ENCODE results near the gene FCSK. TPM values are rescaled to one million over a fixed set of nuclear protein-coding genes. Genes with fewer than 3 reads are reported as not detected.

The FCSK gene
- total and polyA plus RNA-seq, 4 donors, result 7.3 to 20.4 (median 15.7) TPM

Small RNAs within 50 kb of the gene (small RNA-seq; reads per million reads assigned to genes)
- gene RNU6-23P (ENCODE audit: low replicate concordance) (0.12 reads per million), gene RPS27P26 (ENCODE audit: low replicate concordance) (not detected), gene SNORD111B (ENCODE audit: low replicate concordance) (86.9 reads per million, percentile 98 among the genes with 10 or more reads in this experiment)

Other genes starting within 250 kb of the FCSK start
- gene EXOSC6, start 202.7 kb upstream of the FCSK start, total RNA-seq, result 10 to 100 TPM; 27.3 to 58.0 TPM
- gene EXOSC6, start 202.7 kb upstream of the FCSK start, polyA plus RNA-seq (ENCODE audit: insufficient read length in 2 of 2), result 10 to 100 TPM; 26.5 to 30.3 TPM
- gene AARS1, start 165.1 kb upstream of the FCSK start, total RNA-seq, result 100 to 1,000 TPM in 1 of 2 donors, 10 to 100 TPM in 1; 75.9 to 100 TPM
- gene AARS1, start 165.1 kb upstream of the FCSK start, polyA plus RNA-seq (ENCODE audit: insufficient read length in 2 of 2), result 100 to 1,000 TPM; 103 to 109 TPM
- gene DDX19B, start 155.4 kb upstream of the FCSK start, total RNA-seq, result 10 to 100 TPM; 19.6 to 30.1 TPM
- gene DDX19B, start 155.4 kb upstream of the FCSK start, polyA plus RNA-seq (ENCODE audit: insufficient read length in 2 of 2), result 10 to 100 TPM; 32.1 to 34.4 TPM
- 10 to 100 TPM; 40.4 to 56.7 TPM for gene DDX19A, start 107.7 kb upstream of the FCSK start, total RNA-seq
- gene DDX19A, start 107.7 kb upstream of the FCSK start, polyA plus RNA-seq (ENCODE audit: insufficient read length in 2 of 2), result 10 to 100 TPM; 42.0 to 58.3 TPM
- gene ST3GAL2, start 15.5 kb upstream of the FCSK start, total RNA-seq, result 10 to 100 TPM; 25.3 to 28.1 TPM
- gene ST3GAL2, start 15.5 kb upstream of the FCSK start, polyA plus RNA-seq (ENCODE audit: insufficient read length in 2 of 2), result 10 to 100 TPM; 31.8 to 33.7 TPM
- 10 to 100 TPM; 34.6 to 73.2 TPM for gene COG4, start 69.0 kb downstream of the FCSK start, total RNA-seq
- 10 to 100 TPM; 65.4 to 76.1 TPM for gene COG4, start 69.0 kb downstream of the FCSK start, polyA plus RNA-seq (ENCODE audit: insufficient read length in 2 of 2)
- 100 to 1,000 TPM; 111 to 172 TPM for gene SF3B3, start 69.2 kb downstream of the FCSK start, total RNA-seq
- 100 to 1,000 TPM; 251 to 291 TPM for gene SF3B3, start 69.2 kb downstream of the FCSK start, polyA plus RNA-seq (ENCODE audit: insufficient read length in 2 of 2)
- gene IL34, start 192.0 kb downstream of the FCSK start, total RNA-seq, result 10 to 100 TPM in 1 of 2 donors, 1 to 10 TPM in 1; 9.8 to 13.4 TPM
- 1 to 10 TPM; 4.0 to 5.5 TPM for gene IL34, start 192.0 kb downstream of the FCSK start, polyA plus RNA-seq (ENCODE audit: insufficient read length in 2 of 2)
- gene MTSS2, start 231.5 kb downstream of the FCSK start, total RNA-seq, result 10 to 100 TPM; 33.8 to 41.8 TPM
- 100 to 1,000 TPM; 296 to 345 TPM for gene MTSS2, start 231.5 kb downstream of the FCSK start, polyA plus RNA-seq (ENCODE audit: insufficient read length in 2 of 2)

Data from spinal cord (tissue), 4 donors.